Ishikawa (cell line): ENCODE results near the gene STXBP4.

ENCODE experiments used
- CEBPB ChIP-seq: IDR thresholded peaks from 2 replicates; pipeline ENCODE4 v1.6.1; 2012
- CREB1 ChIP-seq: IDR thresholded peaks from 2 replicates; pipeline ENCODE4 v1.6.1; 2012; ENCODE audit warnings: low read depth
- EGR1 ChIP-seq: IDR thresholded peaks from 2 replicates; pipeline ENCODE4 v1.6.1; 2012
- EP300 ChIP-seq: IDR thresholded peaks from 2 replicates; pipeline ENCODE4 v1.6.1; 2012; ENCODE audit warnings: borderline replicate concordance
- FOXM1 ChIP-seq: IDR thresholded peaks from 2 replicates; pipeline ENCODE4 v1.6.1; 2012; ENCODE audit warnings: low read depth, borderline replicate concordance
- MAX ChIP-seq: IDR thresholded peaks from 2 replicates; pipeline ENCODE4 v1.6.1; 2012
- NFIC ChIP-seq: IDR thresholded peaks from 2 replicates; pipeline ENCODE4 v1.6.1; 2012
- RAD21 ChIP-seq: IDR thresholded peaks from 2 replicates; pipeline ENCODE4 v1.6.1; 2012; ENCODE audit warnings: low read depth
- REST ChIP-seq: IDR thresholded peaks from 2 replicates; pipeline ENCODE4 v1.6.1; 2012; ENCODE audit warnings: low read depth, mild to moderate bottlenecking
- TAF1 ChIP-seq: IDR thresholded peaks from 2 replicates; pipeline ENCODE4 v1.6.1; 2012; ENCODE audit warnings: low read depth, mild to moderate bottlenecking
- TCF12 ChIP-seq: IDR thresholded peaks from 2 replicates; pipeline ENCODE4 v1.6.1; 2012; ENCODE audit warnings: low read depth
- TEAD4 ChIP-seq: IDR thresholded peaks from 2 replicates; pipeline ENCODE4 v1.6.1; 2012
- USF1 ChIP-seq: IDR thresholded peaks from 2 replicates; pipeline ENCODE4 v1.6.1; 2012
- YY1 ChIP-seq: IDR thresholded peaks from 2 replicates; pipeline ENCODE4 v1.6.1; 2012; ENCODE audit warnings: low read depth
- ZBTB7A ChIP-seq: IDR thresholded peaks from 2 replicates; pipeline ENCODE4 v1.6.1; 2012; ENCODE audit warnings: low read depth

STXBP4 gene

GRCh38 chr17:55144518-55144917, 176.0 kb downstream of the STXBP4 start:
- TF ChIP-seq NFIC, result no peak
- no peak for TF ChIP-seq REST
- no peak for TF ChIP-seq YY1
- no peak for TF ChIP-seq USF1
- TF ChIP-seq EGR1, result no peak
- no peak for TF ChIP-seq TEAD4
- TF ChIP-seq TAF1, result no peak
- no peak for TF ChIP-seq CREB1

GRCh38 chr17:55149485-55149884, 180.9 kb downstream of the STXBP4 start:
- no peak for TF ChIP-seq MAX
- no peak for TF ChIP-seq ZBTB7A
- TF ChIP-seq REST, result no peak
- TF ChIP-seq YY1, result no peak
- no peak for TF ChIP-seq EGR1
- TF ChIP-seq NFIC, result no peak
- TF ChIP-seq CREB1, result no peak
- TF ChIP-seq TAF1, result no peak
- no peak for TF ChIP-seq USF1
- no peak for TF ChIP-seq TCF12
- no peak for TF ChIP-seq RAD21
- TF ChIP-seq EP300, result no peak
- no peak for TF ChIP-seq CEBPB
- TF ChIP-seq TEAD4, result no peak
- no peak for TF ChIP-seq FOXM1

GRCh38 chr17:55152236-55152635, 183.7 kb downstream of the STXBP4 start:
- TF ChIP-seq FOXM1 (no peak), CEBPB (no peak), EP300 (no peak), USF1 (no peak), ZBTB7A (no peak), NFIC (no peak), CREB1 (no peak), TCF12 (no peak), REST (no peak), YY1 (no peak), TAF1 (no peak), EGR1 (no peak), TEAD4 (no peak), MAX (no peak), RAD21 (no peak)

- TF ChIP-seq ZBTB7A (no peak), MAX (no peak), YY1 (no peak), EP300 (no peak), EGR1 (no peak), REST (no peak), CEBPB (no peak), TAF1 (no peak), USF1 (no peak), TEAD4 (no peak), RAD21 (no peak)
These were observed 185.5 kb downstream of the STXBP4 start for GRCh38 chr17:55154101-55154500.
